ENCODE data around the gene SDHAF3.

GRCh38 chr7:97187067-97187466 lies 69.6 kb downstream of the SDHAF3 start:
- TF ChIP-seq CTCF (conservative IDR thresholded peaks at IDR 0.05 in 1 of 2, IDR thresholded peaks at IDR 0.05 in 1 of 2; ENCODE audit: low read depth in 1 of 2, low read length in 2 of 2): no peak
- TF ChIP-seq EZH2 (IDR thresholded peaks at IDR 0.05; ENCODE audit: low read length, missing control alignments): no peak

All from fibroblast of lung (primary cell).